IMR-90 (cell line): ENCODE data around the gene ARHGAP15. TPM values are rescaled to one million over a fixed set of nuclear protein-coding genes. Genes with fewer than 3 reads are reported as not detected.

Experiments used
- ATAC-seq: fragments of 200-7000 bp; cut with Tn5 transposase; 2 replicates; pipeline ENCODE4 v1.9.1; 2020; ENCODE audit warnings: low read depth, mild to moderate bottlenecking, moderate library complexity
- BruUV-seq: library from RNA; stranded (reverse); fragments of 400-500 nt; replicated peaks from 2 replicates; lab custom pipeline; 2021; lab: Mats Ljungman, UMichigan
- CTCF ChIA-PET: fragments of 300-600 bp; formaldehyde crosslinking; extraction: SDS; loops from one replicate; lab custom pipeline; 2021; ENCODE audit warnings: antibody characterized with exemption; lab: Yijun Ruan, JAX
- POLR2A ChIA-PET: fragments of 300-600 bp; sonication (Branson Sonifier 250); formaldehyde crosslinking; loops from one replicate; lab custom pipeline; 2022; ENCODE audit warnings: antibody characterized with exemption; ENCODE audit not compliant: unreplicated experiment; lab: Charles Lee
- DNase-seq: peaks from one replicate; pipeline ENCODE4 v3.0.0; 2013
- H2AFZ ChIP-seq: replicated peaks from 2 replicates; pipeline ENCODE3; 2013; ENCODE audit warnings: low read length, mild to moderate bottlenecking; ENCODE audit not compliant: poor library complexity
- H2AK5ac ChIP-seq: 2 replicates; pipeline ENCODE4 v1.6.1; 2013; ENCODE audit warnings: low read depth, low read length, inconsistent platforms
- H2AK9ac ChIP-seq: replicated peaks from 2 replicates; pipeline ENCODE3; 2013; ENCODE audit warnings: mild to moderate bottlenecking, low read depth, low read length, moderate library complexity; ENCODE audit not compliant: poor library complexity
- H2BK120ac ChIP-seq: 2 replicates; pipeline ENCODE4 v1.6.1; 2013; ENCODE audit warnings: low read depth, low read length, inconsistent platforms
- H2BK15ac ChIP-seq: 3 replicates; pipeline ENCODE4 v1.6.1; 2013; ENCODE audit warnings: low read depth, low read length, inconsistent platforms
- H2BK20ac ChIP-seq: 2 replicates; pipeline ENCODE4 v1.6.1; 2013; ENCODE audit warnings: low read depth, mild to moderate bottlenecking, inconsistent platforms, low read length, moderate library complexity
- H2BK5ac ChIP-seq: 2 replicates; pipeline ENCODE4 v1.6.1; 2013; ENCODE audit warnings: mild to moderate bottlenecking, low read depth, low read length, inconsistent platforms; ENCODE audit not compliant: poor library complexity, severe bottlenecking
- H3K14ac ChIP-seq: replicated peaks from 2 replicates; pipeline ENCODE4 v1.6.1; 2013; ENCODE audit warnings: low read depth, low read length, inconsistent platforms
- H3K18ac ChIP-seq: 2 replicates; pipeline ENCODE4 v1.6.1; 2013; ENCODE audit warnings: low read depth, low read length, control low read depth
- H3K23ac ChIP-seq: 2 replicates; pipeline ENCODE4 v1.6.1; 2013; ENCODE audit warnings: low read depth, low read length, inconsistent platforms
- H3K27ac ChIP-seq: 2 replicates; pipeline ENCODE4 v1.5.1; 2013; ENCODE audit warnings: mild to moderate bottlenecking, control low read depth, low read length; ENCODE audit not compliant: insufficient read depth
- H3K27me3 ChIP-seq: 2 replicates; pipeline ENCODE4 v1.6.1; 2013; ENCODE audit warnings: low read length; ENCODE audit not compliant: control insufficient read depth, insufficient read depth
- H3K36me3 ChIP-seq: 2 replicates; pipeline ENCODE4 v1.6.1; 2013; ENCODE audit warnings: low read length, mixed read lengths; ENCODE audit not compliant: control insufficient read depth, insufficient read depth
- H3K4ac ChIP-seq: 2 replicates; pipeline ENCODE4 v1.6.1; 2013; ENCODE audit warnings: low read depth, low read length, inconsistent platforms
- H3K4me1 ChIP-seq: 2 replicates; pipeline ENCODE4 v1.6.1; 2013; ENCODE audit warnings: low read length, mixed read lengths; ENCODE audit not compliant: control insufficient read depth, insufficient read depth
- H3K4me2 ChIP-seq: 2 replicates; pipeline ENCODE4 v1.6.1; 2013; ENCODE audit warnings: low read depth, mild to moderate bottlenecking, control low read depth, low read length, moderate library complexity
- H3K4me3 ChIP-seq: 2 replicates; pipeline ENCODE4 v1.5.1; 2013; ENCODE audit warnings: low read depth, mild to moderate bottlenecking, control low read depth, low read length, moderate library complexity; ENCODE audit not compliant: insufficient read depth
- H3K56ac ChIP-seq: 2 replicates; pipeline ENCODE4 v1.6.1; 2013; ENCODE audit warnings: low read length, inconsistent platforms; ENCODE audit not compliant: insufficient read depth; ENCODE audit errors: extremely low read depth
- H3K79me1 ChIP-seq, 2 experiments: 2 replicates each; pipeline ENCODE4 v1.6.1; 2013; ENCODE audit warnings: low read length in 2 of 2, inconsistent platforms in 1 of 2, low read depth in 1 of 2
- H3K9ac ChIP-seq: 2 replicates; pipeline ENCODE4 v1.6.1; 2013; ENCODE audit warnings: low read depth, low read length, control low read depth
- H3K9me1 ChIP-seq: 2 replicates; pipeline ENCODE4 v1.6.1; 2013; ENCODE audit warnings: low read length, inconsistent platforms; ENCODE audit not compliant: insufficient read depth
- H3K9me3 ChIP-seq: 2 replicates; pipeline ENCODE4 v1.6.1; 2013; ENCODE audit warnings: low read length; ENCODE audit not compliant: control insufficient read depth, insufficient read depth
- H4K20me1 ChIP-seq: 2 replicates; pipeline ENCODE4 v1.6.1; 2013; ENCODE audit warnings: low read length, inconsistent platforms; ENCODE audit not compliant: insufficient read depth
- H4K5ac ChIP-seq: 2 replicates; pipeline ENCODE4 v1.6.1; 2013; ENCODE audit warnings: mild to moderate bottlenecking, low read depth, low read length, control low read depth
- H4K8ac ChIP-seq, 2 experiments: 2 replicates each; pipeline ENCODE4 v1.6.1; 2013; ENCODE audit warnings: low read depth in 2 of 2, low read length in 2 of 2, control low read depth in 1 of 2, inconsistent platforms in 1 of 2
- H4K91ac ChIP-seq: 2 replicates; pipeline ENCODE4 v1.6.1; 2013; ENCODE audit warnings: low read depth, low read length, inconsistent platforms; ENCODE audit not compliant: insufficient read depth
- BHLHE40 ChIP-seq: fragments of 150-350 bp; IDR thresholded peaks from 2 replicates; pipeline ENCODE4 v1.6.1; 2016; ENCODE audit warnings: mild to moderate bottlenecking, low read depth, low read length
- CEBPB ChIP-seq: IDR thresholded peaks from 2 replicates; pipeline ENCODE4 v1.6.1; 2012; ENCODE audit warnings: low read depth, low read length, improper control_type of control experiment
- MAFK ChIP-seq: IDR thresholded peaks from 2 replicates; pipeline ENCODE4 v1.6.1; 2012; ENCODE audit warnings: low read depth, low read length, improper control_type of control experiment
- MAZ ChIP-seq: IDR thresholded peaks from 2 replicates; pipeline ENCODE4 v1.6.1; 2012; ENCODE audit warnings: low read depth, mild to moderate bottlenecking, low read length, improper control_type of control experiment, moderate library complexity, borderline replicate concordance
- NFE2L2 ChIP-seq: fragments of 150-350 bp; IDR thresholded peaks from 2 replicates; pipeline ENCODE4 v1.6.1; 2016; ENCODE audit warnings: low read depth, mild to moderate bottlenecking, low read length
- RAD21 ChIP-seq: IDR thresholded peaks from 2 replicates; pipeline ENCODE4 v1.6.1; 2012; ENCODE audit warnings: low read length, improper control_type of control experiment
- RCOR1 ChIP-seq: IDR thresholded peaks from 2 replicates; pipeline ENCODE4 v1.6.1; 2012; ENCODE audit warnings: mild to moderate bottlenecking, low read length, improper control_type of control experiment; ENCODE audit not compliant: insufficient replicate concordance
- RFX5 ChIP-seq: IDR thresholded peaks from 2 replicates; pipeline ENCODE4 v1.8.0; 2012; ENCODE audit warnings: low read depth, mild to moderate bottlenecking, low read length, moderate library complexity
- SMC3 ChIP-seq: fragments of 150-350 bp; IDR thresholded peaks from 2 replicates; pipeline ENCODE4 v1.6.1; 2016; ENCODE audit warnings: low read depth, mild to moderate bottlenecking, antibody characterized with exemption, low read length, moderate library complexity
- WGBS, 2 experiments: methylation state at CpG; one replicate each; pipeline versions ENCODE4 v1.1.5 to v1.1.7; 2013; ENCODE audit warnings: missing lambda C conversion rate in 2 of 2; ENCODE audit not compliant: insufficient read length in 1 of 2; ENCODE audit errors: extremely low coverage in 2 of 2; 5-methylcytosine and 5-hydroxymethylcytosine counted together
- dilution Hi-C: fragments of 300-500 bp; cut with HindIII; formaldehyde crosslinking; loops from one replicate; pipeline ENCODE4 v1.14.3; 2018; ENCODE audit warnings: low sequenced_read_pairs; ENCODE audit not compliant: unreplicated experiment
- in situ Hi-C: fragments of 300-500 bp; cut with MboI; formaldehyde crosslinking; loops from 3 replicates; pipeline ENCODE4 v1.14.3; 2019; ENCODE audit warnings: low sequenced_read_pairs, inconsistent platforms, mixed read lengths
- intact Hi-C: fragments of 100-400 bp; cut with micrococcal nuclease; formaldehyde crosslinking; loops from 2 replicates; pipeline ENCODE4 v1.10.0; 2022
- polyA plus RNA-seq, 3 experiments: library from polyadenylated mRNA; depleted of rRNA; stranded (reverse); fragments of >200 nt; gene quantifications; 2 replicates each; pipeline ENCODE4 v1.2.3, GENCODE V29; 2012; ENCODE audit warnings: low replicate concordance in 1 of 3
- total RNA-seq: library from RNA; depleted of rRNA; stranded (reverse); fragments of >200 nt; gene quantifications from 2 replicates; pipeline ENCODE4 v1.2.3, GENCODE V29; 2012
- TF ChIP-seq, protein P1 (sequence below): fragments of 150-350 bp; IDR thresholded peaks from 2 replicates; pipeline ENCODE4 v1.6.1; 2017; ENCODE audit warnings: mild to moderate bottlenecking, antibody characterized with exemption, low read length, low read depth
- TF ChIP-seq, protein P2 (sequence below): conservative IDR thresholded peaks from 2 replicates; pipeline ENCODE4 v1.5.1; 2012; ENCODE audit warnings: mild to moderate bottlenecking, low read depth, low read length, improper control_type of control experiment

Gene ARHGAP15
- total and polyA plus RNA-seq, 2 of the 4 experiments (the other 2 are of a cell fraction): not detected

DNA sequence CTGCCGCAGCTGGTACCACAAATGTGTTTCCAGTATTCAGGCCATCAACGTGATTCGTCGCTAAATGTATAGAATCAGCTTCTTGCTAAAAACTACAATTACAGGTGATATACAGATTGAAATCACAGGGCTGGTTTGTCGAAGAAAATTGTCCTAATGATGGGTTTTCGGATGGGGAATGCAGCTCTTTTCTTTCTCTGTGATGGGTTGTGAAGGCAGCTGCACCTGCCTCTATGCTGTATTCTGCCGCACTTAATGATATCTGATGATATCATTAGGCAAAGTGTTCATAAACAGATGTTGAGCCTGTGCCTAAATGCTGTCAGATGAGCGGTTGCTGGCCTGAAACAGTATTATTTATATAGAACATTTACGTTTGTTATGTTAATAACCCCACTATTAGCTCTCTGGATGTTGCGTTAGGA, 218.1 kb downstream of the ARHGAP15 start:
- Histone ChIP-seq H3K14ac (no peak overlapping the region), H4K91ac (no peak overlapping the region), H3K4me3 (no peak overlapping the region), H4K20me1 (no peaks in the 10 kb centered on the region), H3K4me1 (no peaks in the 10 kb centered on the region), H2AK5ac (no peak overlapping the region), H2AFZ (no peak overlapping the region), H2BK5ac (no peak overlapping the region), H3K9me3 (no peaks in the 10 kb centered on the region), H2BK15ac (no peak overlapping the region), H3K4me2 (no peak overlapping the region), H3K36me3 (no peaks in the 10 kb centered on the region), H4K5ac (no peak overlapping the region), H3K79me1 (no peaks in the 10 kb centered on the region), H3K27me3 (no peaks in the 10 kb centered on the region), H3K56ac (no peak overlapping the region), H3K23ac (no peak overlapping the region), H3K18ac (no peak overlapping the region), H3K4ac (no peak overlapping the region), H3K27ac (no peak overlapping the region), H4K8ac (no peak overlapping the region), H3K9ac (no peak overlapping the region), H2BK120ac (no peak overlapping the region), H2AK9ac (no peak overlapping the region), H2BK20ac (no peak overlapping the region), H3K9me1 (no peaks in the 10 kb centered on the region)
- ATAC-seq: no peak
- POLR2A ChIA-PET: no interaction called here
- CTCF ChIA-PET: no interaction called here
- TF ChIP-seq, protein P1, sequence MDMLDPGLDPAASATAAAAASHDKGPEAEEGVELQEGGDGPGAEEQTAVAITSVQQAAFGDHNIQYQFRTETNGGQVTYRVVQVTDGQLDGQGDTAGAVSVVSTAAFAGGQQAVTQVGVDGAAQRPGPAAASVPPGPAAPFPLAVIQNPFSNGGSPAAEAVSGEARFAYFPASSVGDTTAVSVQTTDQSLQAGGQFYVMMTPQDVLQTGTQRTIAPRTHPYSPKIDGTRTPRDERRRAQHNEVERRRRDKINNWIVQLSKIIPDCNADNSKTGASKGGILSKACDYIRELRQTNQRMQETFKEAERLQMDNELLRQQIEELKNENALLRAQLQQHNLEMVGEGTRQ: no peak
- no peak for TF ChIP-seq MAFK
- no peak for TF ChIP-seq CEBPB
- TF ChIP-seq SMC3: no peak
- no peak for TF ChIP-seq RCOR1
- no peak for TF ChIP-seq RAD21
- TF ChIP-seq BHLHE40: no peak
- TF ChIP-seq, protein P2, sequence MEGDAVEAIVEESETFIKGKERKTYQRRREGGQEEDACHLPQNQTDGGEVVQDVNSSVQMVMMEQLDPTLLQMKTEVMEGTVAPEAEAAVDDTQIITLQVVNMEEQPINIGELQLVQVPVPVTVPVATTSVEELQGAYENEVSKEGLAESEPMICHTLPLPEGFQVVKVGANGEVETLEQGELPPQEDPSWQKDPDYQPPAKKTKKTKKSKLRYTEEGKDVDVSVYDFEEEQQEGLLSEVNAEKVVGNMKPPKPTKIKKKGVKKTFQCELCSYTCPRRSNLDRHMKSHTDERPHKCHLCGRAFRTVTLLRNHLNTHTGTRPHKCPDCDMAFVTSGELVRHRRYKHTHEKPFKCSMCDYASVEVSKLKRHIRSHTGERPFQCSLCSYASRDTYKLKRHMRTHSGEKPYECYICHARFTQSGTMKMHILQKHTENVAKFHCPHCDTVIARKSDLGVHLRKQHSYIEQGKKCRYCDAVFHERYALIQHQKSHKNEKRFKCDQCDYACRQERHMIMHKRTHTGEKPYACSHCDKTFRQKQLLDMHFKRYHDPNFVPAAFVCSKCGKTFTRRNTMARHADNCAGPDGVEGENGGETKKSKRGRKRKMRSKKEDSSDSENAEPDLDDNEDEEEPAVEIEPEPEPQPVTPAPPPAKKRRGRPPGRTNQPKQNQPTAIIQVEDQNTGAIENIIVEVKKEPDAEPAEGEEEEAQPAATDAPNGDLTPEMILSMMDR: no peak
- TF ChIP-seq MAZ: no peak
- no peak for TF ChIP-seq RFX5
- TF ChIP-seq NFE2L2: no peak
- no peak for DNase-seq
- intact Hi-C loops (no loop called here), in situ Hi-C loops (no loop called here), dilution Hi-C loops (no loop called here)
- WGBS, 2 experiments: no CpG with 5 or more reads among the region's 10 CpGs
- no TSS peak for BruUV-seq
